ENCODE results near the gene VAV1.

- no peak for TF ChIP-seq ZNF776 (tag by site-specific recombination; IDR thresholded peaks at IDR 0.05; ENCODE audit: borderline replicate concordance)
- no peak for TF ChIP-seq ZBTB1 (tag by site-specific recombination; IDR thresholded peaks at IDR 0.05)
- no peak for TF ChIP-seq ZNF530 (tag by site-specific recombination; IDR thresholded peaks at IDR 0.05; ENCODE audit: low read depth)
- no peak for TF ChIP-seq CTCF (tag by site-specific recombination; IDR thresholded peaks at IDR 0.05)
Measured at GRCh38 chr19:6740589-6741343, 31.7 kb upstream of the VAV1 start.

All from HEK293 (cell line).